GM19463 (cell line): Measurements from ENCODE around the gene FAM149A.

Experiments used
- ATAC-seq: cut with Tn5 transposase; IDR thresholded peaks from one replicate; pipeline ENCODE4 v1.9.1; 2021; ENCODE audit warnings: mild to moderate bottlenecking, moderate library complexity; ENCODE audit not compliant: unreplicated experiment

Gene FAM149A

DNA sequence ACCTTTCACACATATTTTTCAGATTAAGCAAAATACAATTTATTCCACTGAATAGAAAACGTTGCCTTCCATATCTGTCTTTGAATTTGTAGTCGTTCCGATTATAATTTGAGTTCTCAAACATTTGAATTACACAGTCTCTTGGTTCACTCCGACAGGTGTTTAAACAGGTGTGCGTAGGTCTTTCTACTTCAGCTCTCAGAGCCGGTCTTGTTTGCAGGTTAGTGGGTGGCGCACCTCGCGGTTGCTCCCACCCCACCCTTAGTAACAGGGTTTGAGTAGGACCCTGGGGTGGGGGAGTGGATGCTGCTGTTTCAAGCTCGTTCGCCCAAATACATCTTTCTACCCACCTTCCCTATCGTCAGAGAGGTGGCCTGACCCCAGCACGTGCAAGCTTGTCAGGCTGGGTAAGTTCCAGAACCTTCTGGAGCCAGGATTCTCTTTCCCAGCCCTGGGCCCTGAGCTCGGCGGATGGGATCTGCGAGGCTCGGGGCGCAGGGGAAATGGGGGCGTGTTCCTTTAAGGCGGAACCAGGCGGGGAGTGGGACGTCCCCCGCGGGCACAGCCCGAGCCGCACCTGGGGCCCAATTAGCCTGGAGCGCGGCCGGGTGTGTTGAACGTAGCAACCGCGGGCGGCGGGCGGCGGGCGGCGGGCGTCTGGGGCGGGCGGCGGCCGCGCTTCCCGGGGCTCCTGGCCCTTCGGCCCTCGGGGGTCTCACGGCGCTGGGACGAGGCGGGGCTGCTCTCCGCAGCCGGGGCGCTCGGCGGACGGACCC, at the start of gene FAM149A:
Gene FAM149A, plus strand, starts transcription at position 591 of the 776 bp plus-strand sequence.
- peak; percentile 88 for ATAC-seq

DNA sequence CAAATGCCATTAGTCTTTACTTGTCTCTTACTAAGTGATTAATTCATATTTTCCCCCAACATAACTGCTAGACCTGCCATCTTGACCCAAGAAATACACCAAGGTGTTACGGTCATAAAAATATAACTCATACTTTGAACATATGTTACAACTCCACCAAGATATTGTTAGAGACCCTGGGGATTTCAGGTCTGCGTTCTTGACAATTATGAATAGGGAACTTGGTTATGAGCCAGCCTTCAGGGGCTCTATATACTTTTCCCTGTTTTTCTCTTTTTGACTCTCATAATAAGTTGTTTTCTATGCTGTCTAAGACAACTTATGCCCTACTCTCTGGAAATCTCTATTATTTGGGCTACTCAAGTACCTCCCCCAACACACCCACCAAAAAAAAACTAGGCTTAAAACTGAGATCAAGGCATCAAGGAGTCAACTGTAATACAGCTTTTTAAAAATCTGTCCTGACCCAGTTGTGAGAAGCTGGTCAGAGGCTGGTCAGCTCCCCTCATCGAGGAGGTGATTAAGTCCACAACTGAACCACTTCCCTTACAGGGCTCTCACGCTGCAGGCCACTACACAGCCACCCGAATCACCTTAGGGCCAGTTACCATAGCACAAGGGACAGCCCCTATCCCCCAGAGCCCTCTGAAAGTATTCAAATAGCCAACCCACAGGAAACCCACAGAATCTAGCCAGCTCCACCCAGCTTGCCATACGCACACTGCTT, 46.1 kb upstream of the FAM149A start:
- ATAC-seq: peak; percentile 100

DNA sequence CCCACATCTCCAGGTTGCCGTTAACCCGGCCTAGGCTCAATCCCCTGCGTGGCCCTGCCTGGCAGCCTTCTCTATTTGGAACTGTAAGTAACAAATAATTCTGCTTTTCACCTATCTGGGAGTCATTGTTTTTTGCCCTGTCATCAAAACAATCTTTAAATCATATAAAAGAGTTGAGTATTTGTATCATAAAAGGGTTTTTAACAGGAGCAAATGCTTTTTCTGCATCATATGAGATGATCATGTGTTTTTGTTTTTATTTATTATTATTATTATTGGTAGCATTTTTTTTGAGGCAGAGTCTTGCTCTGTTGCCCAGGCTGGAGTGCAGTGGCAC, 45.6 kb upstream of the FAM149A start:
- no peak for ATAC-seq

- no peak for ATAC-seq
These were observed 42.6 kb upstream of the FAM149A start for GRCh38 chr4:186061921-186062320.

- peak; percentile 86 for ATAC-seq
These were observed 36.6 kb upstream of the FAM149A start for GRCh38 chr4:186067757-186068385.

GRCh38 chr4:186068581-186069348, 35.7 kb upstream of the FAM149A start, which contains the start of gene TLR3:
TLR3 (plus strand) TSS chr4:186069156; CDS start chr4:186076620, 7,464 bp downstream.
- ATAC-seq: no peak

- no peak for ATAC-seq
These were observed 34.8 kb upstream of the FAM149A start for GRCh38 chr4:186069729-186070128.

GRCh38 chr4:186072516-186072915, 32.0 kb upstream of the FAM149A start:
- ATAC-seq: no peak

- ATAC-seq: no peak
These were observed 30.3 kb upstream of the FAM149A start for GRCh38 chr4:186074189-186074588.

DNA sequence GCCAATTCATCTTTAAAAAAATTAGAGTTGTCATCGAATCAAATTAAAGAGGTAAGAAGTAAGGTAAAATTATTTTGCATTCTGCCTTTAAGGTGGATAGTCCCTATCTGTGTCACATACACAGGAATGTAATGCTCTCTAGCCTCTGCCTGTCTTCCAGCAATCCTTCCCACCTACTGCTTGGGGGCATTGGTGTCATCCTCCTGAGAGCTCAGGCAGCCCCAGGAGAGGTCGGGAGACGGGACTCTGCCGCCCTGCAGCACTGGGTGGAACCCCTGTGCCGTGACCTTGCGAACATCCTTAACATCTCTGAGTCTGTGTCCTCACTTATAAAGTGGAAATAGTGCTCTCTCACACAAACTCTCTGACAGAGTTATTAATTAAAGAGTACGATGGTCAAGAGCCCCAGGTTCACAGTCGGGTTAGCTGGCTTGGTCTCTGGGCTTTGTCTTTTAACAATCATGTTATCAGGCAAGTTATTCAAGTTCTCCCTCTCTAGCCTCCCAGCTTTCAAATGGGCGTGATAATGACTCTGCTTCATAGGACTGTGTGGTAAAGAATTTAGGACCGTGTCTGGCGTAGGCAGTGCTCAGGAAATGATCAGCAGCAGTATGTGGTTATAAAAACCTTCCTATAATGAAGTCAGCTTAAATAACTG, 25.4 kb upstream of the FAM149A start:
- ATAC-seq: peak; percentile 51

DNA sequence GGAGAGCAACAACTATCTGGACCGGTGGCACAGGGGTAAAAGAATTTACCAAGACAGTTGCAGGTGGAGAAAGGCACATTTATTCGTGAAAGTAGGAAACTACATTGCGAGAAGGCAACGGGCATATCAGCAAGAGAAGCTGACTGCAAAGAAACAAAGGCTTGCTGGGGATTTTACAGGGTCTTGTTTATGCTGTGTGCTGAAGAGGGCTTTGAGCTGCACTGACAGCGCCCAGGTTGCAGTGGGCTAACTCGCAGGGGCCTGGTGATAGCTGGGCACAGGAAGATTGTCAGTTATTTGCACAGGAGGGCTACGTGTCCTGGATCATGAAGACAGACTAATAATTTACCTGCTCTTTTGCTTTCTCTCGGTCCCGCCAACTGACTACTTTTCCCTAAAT, 24.8 kb upstream of the FAM149A start:
- ATAC-seq: no peak

- ATAC-seq: no peak
These were observed 23.2 kb upstream of the FAM149A start for GRCh38 chr4:186081202-186081807.

- ATAC-seq: no peak
These were observed 22.3 kb upstream of the FAM149A start for GRCh38 chr4:186082221-186082620.

DNA sequence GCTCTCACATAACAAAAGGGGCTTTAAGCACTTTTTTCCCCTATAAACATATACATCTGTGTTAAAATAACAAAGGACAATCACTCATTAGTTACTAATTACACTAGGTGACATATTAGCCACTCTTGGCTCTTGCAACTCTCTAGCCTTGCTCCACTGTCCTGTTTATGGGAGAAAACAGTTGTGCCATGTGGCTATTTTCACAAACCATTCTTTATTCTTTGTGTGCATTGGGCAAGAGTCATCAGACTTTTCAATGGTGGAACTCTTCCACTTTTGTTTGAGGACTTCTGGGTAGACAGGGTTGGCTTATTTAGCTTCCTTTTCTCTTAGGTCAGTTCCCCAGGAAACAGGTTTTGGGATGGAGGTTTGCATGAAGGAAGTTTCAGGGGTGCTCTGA, 16.0 kb upstream of the FAM149A start:
- no peak for ATAC-seq

DNA sequence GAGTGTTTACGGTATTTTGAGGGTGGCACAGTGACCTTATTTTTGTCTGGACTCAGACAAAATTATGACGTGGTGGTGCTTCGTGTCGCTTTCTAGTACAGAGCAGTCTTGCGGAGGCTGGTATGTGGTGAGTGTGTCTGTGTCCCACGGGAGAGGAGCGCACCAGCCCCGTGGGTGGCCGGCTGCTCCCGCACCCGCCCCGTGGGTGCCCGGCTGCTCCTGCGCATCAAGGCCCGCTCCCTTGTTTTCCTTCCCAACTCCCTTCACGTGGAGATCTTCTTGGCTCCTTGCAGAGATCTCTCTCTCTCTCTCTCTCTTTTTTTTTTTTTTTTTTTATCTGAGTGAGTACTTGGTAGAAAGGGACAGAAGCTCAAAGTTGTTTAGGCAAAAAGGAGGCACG, 12.2 kb upstream of the FAM149A start:
- no peak for ATAC-seq

- no peak for ATAC-seq
These were observed 9.1 kb upstream of the FAM149A start for GRCh38 chr4:186095406-186095805.

GRCh38 chr4:186096681-186097165, 7.8 kb upstream of the FAM149A start:
- no peak for ATAC-seq

DNA sequence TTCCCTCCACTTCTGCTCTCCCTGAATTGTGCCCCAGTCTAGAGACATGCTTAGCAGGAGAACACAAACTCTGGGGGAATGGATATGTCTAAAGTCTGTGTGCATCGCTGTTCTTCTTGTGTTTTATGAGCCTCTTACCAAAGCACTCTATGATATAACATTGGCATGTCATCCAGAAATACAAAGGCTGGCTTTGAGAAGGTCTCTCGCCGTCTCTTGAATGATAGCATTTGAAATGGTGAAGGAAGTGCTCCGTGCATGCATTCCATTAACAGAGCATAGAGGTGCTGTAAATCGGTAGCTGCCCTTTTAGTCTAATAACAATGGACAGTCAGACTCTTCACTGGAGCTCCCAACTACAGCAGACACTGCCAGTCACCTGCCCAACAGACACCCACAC, 7.1 kb upstream of the FAM149A start:
- ATAC-seq: no peak

DNA sequence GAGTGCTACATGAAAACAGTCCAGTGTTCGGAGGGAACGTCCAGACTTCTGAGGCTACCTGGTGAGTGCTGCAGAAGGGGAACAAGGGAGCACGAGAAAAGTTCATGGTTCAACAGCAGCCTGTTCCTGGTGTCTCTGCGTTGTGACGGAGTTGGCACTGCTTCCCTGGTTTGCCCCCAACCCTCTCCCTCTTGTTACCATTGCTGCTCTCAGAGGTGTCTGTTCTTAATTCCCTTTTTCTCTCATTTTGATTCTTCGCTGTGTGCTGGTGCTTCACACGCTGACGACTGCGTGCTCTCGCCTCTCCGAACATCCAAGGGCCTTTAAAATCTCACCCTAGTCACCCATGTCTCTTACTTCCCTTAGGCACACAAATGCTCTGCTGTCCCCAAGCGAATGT, 1.6 kb upstream of the FAM149A start:
- no peak for ATAC-seq
